Neural crest cell (in vitro differentiated cells): ENCODE data around the gene IGSF6. TPM values are rescaled to one million over a fixed set of nuclear protein-coding genes. Genes with fewer than 3 reads are reported as not detected.

Source experiments
- DNase-seq: peaks from one replicate; pipeline ENCODE4 v3.0.0; 2021; ENCODE audit warnings: low read depth, mixed read lengths, low spot score
- H3K27ac Mint-ChIP-seq: one replicate; pipeline ENCODE4 v1.8.0; 2021; ENCODE audit warnings: mild to moderate bottlenecking, mixed read lengths; ENCODE audit not compliant: unreplicated experiment
- H3K27me3 Mint-ChIP-seq: 2 replicates; pipeline ENCODE4 v1.8.0; 2021; ENCODE audit warnings: low read depth, mild to moderate bottlenecking, mixed read lengths
- H3K36me3 Mint-ChIP-seq: 2 replicates; pipeline ENCODE4 v1.8.0; 2021; ENCODE audit warnings: low read depth, mild to moderate bottlenecking, mixed read lengths
- H3K4me1 Mint-ChIP-seq: 2 replicates; pipeline ENCODE4 v1.8.0; 2021; ENCODE audit warnings: mixed read lengths
- H3K4me3 Mint-ChIP-seq: one replicate; pipeline ENCODE4 v1.8.0; 2021; ENCODE audit warnings: mild to moderate bottlenecking, mixed read lengths
- H3K9me3 Mint-ChIP-seq: 2 replicates; pipeline ENCODE4 v1.8.0; 2021; ENCODE audit warnings: mixed read lengths
- total RNA-seq: library from RNA; stranded (reverse); gene quantifications from 2 replicates; pipeline ENCODE4 v1.2.1, GENCODE V29; 2021
- TF ChIP-seq, protein P1 (sequence below): fragments of 200-600 bp; sonication (generic); conservative IDR thresholded peaks from 2 replicates; pipeline ENCODE4 v1.5.0; 2021; ENCODE audit warnings: antibody characterized with exemption, mild to moderate bottlenecking

The IGSF6 gene
- total RNA-seq, 1 donor from 2014 or later = not detected

DNA sequence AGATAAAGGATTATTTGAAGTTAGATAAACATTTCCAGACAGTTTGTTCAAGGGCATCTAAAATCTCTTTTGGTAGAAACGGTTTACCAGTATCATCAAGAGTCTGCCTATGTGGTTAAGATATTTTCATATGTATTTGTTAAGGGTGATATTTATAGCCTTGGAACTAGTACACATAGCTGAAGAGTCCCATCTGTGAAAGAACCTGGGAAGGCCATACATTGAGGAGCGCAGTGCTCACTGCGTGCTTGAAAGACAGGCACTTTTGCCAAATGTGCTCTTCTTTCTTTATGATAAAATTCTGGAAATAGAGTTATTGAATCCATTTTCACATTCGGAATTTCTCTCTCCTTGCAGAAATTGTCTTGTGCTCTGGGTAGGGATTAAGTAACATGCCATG lies 7.7 kb downstream of the IGSF6 start:
- H3K9me3 Mint-ChIP-seq = no peaks in the 10 kb centered on the region
- no peak for DNase-seq
- TF ChIP-seq, protein P1, sequence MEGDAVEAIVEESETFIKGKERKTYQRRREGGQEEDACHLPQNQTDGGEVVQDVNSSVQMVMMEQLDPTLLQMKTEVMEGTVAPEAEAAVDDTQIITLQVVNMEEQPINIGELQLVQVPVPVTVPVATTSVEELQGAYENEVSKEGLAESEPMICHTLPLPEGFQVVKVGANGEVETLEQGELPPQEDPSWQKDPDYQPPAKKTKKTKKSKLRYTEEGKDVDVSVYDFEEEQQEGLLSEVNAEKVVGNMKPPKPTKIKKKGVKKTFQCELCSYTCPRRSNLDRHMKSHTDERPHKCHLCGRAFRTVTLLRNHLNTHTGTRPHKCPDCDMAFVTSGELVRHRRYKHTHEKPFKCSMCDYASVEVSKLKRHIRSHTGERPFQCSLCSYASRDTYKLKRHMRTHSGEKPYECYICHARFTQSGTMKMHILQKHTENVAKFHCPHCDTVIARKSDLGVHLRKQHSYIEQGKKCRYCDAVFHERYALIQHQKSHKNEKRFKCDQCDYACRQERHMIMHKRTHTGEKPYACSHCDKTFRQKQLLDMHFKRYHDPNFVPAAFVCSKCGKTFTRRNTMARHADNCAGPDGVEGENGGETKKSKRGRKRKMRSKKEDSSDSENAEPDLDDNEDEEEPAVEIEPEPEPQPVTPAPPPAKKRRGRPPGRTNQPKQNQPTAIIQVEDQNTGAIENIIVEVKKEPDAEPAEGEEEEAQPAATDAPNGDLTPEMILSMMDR = no peak
- no peaks in the 10 kb centered on the region for H3K27me3 Mint-ChIP-seq
- H3K4me1 Mint-ChIP-seq = peaks cover 6% of the 10 kb centered on the region
- H3K36me3 Mint-ChIP-seq = no peaks in the 10 kb centered on the region
- H3K4me3 Mint-ChIP-seq = no peak overlapping the region
- no peak overlapping the region for H3K27ac Mint-ChIP-seq

DNA sequence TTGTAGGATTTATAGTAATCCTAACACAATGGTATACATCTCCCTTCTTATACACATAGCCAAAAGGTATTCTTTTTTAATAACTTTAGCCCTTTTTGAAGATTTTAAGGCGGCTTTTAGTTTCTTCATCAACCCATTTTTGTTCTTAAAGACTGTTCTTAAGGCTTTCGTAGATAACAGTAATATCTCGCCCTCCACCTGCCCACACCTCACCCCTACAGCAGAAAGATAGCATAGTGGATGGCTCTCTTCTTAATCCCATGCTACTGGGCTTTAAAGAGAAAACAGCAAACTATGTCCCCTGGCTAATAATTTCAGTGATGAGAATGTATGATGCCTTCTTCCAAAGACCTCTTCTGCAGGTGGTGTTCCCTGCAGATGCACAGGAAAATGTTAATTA lies 8.6 kb downstream of the IGSF6 start:
- Mint-ChIP-seq H3K27me3 (no peaks in the 10 kb centered on the region), H3K4me3 (no peak overlapping the region), H3K9me3 (no peaks in the 10 kb centered on the region), H3K36me3 (no peaks in the 10 kb centered on the region), H3K4me1 (peaks cover 6% of the 10 kb centered on the region), H3K27ac (no peak overlapping the region)
- DNase-seq = no peak
- TF ChIP-seq, protein P1 = no peak

DNA sequence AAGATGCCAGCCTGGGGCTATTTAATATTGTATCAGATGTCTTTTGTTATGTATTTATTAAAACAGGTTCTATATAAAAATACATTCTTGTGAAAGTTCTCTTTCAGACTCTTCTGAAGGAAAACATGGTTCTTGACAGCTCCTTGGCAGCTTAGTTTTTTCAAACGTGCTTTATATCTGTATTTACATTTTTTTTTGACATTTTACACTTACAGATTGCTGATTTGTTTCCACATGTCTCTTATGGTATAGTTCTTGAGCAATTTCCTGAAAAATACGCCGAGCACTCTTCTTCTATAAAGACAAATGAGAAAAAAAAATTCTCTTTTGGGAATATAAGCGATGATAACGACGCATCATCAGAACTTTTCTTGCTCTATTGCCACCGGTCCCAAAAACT lies 9.5 kb downstream of the IGSF6 start:
- TF ChIP-seq, protein P1 = no peak
- Mint-ChIP-seq H3K4me1 (peaks cover 6% of the 10 kb centered on the region), H3K27ac (peak overlapping the region; percentile 12), H3K4me3 (no peak overlapping the region), H3K9me3 (no peaks in the 10 kb centered on the region), H3K27me3 (no peaks in the 10 kb centered on the region), H3K36me3 (no peaks in the 10 kb centered on the region)
- DNase-seq = no peak

DNA sequence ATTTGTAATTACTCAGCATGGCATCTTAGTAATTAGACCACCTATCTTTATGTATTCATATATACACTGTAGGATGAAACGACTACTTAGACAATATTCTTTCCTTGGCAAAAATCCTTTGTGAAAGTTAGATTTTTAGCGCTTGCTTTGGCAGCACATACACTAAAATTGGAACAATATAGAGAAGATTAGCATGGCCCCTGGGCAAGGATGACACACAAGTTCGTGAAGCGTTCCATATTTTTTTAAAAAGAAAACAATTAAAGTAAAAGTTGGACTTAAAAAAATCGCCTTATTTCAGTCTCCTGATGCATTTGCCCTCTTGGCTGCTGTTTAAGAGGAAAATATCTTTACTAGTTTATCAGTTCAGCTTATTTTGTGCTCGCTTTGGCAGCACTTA lies 10.5 kb downstream of the IGSF6 start:
- H3K27ac Mint-ChIP-seq = no peak overlapping the region
- H3K4me1 Mint-ChIP-seq = peaks cover 3% of the 10 kb centered on the region
- H3K27me3 Mint-ChIP-seq = no peaks in the 10 kb centered on the region
- H3K36me3 Mint-ChIP-seq = no peaks in the 10 kb centered on the region
- H3K9me3 Mint-ChIP-seq = no peaks in the 10 kb centered on the region
- TF ChIP-seq, protein P1 = no peak
- no peak overlapping the region for H3K4me3 Mint-ChIP-seq
- no peak for DNase-seq

DNA sequence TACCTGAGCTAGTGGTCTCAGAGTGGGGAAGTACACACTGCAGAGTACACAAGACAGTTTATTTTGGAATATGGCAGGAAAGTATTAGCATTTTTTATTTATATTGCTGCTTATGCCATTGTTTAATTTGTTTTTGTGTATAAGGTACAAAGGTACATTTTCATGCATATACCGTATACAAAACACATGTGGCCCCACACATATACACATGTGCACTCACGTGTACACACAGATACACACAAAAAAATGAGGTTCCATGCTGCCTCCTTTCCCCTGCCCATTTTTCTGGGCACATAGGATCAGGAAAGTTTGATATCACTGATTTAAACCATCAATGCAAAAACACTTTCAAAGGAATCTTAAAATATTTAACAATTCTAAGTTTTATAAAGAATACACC lies 12.9 kb downstream of the IGSF6 start:
- no peaks in the 10 kb centered on the region for H3K9me3 Mint-ChIP-seq

More for the DNA sequence above, 12.9 kb downstream of the IGSF6 start:
- Mint-ChIP-seq H3K36me3 (peaks cover 11% of the 10 kb centered on the region), H3K4me1 (peaks cover 3% of the 10 kb centered on the region), H3K27me3 (no peaks in the 10 kb centered on the region), H3K4me3 (no peak overlapping the region), H3K27ac (no peak overlapping the region)
- TF ChIP-seq, protein P1 = no peak
- DNase-seq = no peak
